HEK293 (cell line): ENCODE measurements around the gene LRRC8D.

Experiments used
- CTCF ChIA-PET: fragments of 350-600 bp; formaldehyde crosslinking; extraction: SDS; loops from one replicate; lab custom pipeline; 2021; ENCODE audit warnings: antibody characterized with exemption; lab: Yijun Ruan, JAX
- POLR2A ChIA-PET: fragments of 300-600 bp; formaldehyde crosslinking; extraction: SDS; loops from one replicate; lab custom pipeline; 2020; ENCODE audit warnings: antibody characterized with exemption, inconsistent platforms; lab: Yijun Ruan, JAX
- H3K27ac ChIP-seq: fragments of 200-500 bp; sonication (Bioruptor generic); 2 replicates; pipeline ENCODE4 v1.5.1; 2014; ENCODE audit warnings: low read depth, low read length, control low read depth, inconsistent platforms; ENCODE audit errors: extremely low read depth
- H3K36me3 ChIP-seq, 2 experiments: fragments of 200-500 bp in 1 of 2; sonication (Bioruptor generic) in 1 of 2; 1 replicate in 1 of 2; 2 replicates in 1 of 2; pipeline ENCODE4 v1.5.1; 2014 to 2017; ENCODE audit warnings: inconsistent platforms in 2 of 2, low read length in 2 of 2; ENCODE audit not compliant: control insufficient read depth in 2 of 2, insufficient read depth in 1 of 2
- H3K4me1 ChIP-seq: fragments of 200-500 bp; sonication (Bioruptor generic); 2 replicates; pipeline ENCODE4 v1.5.1; 2014; ENCODE audit warnings: mild to moderate bottlenecking, low read length, inconsistent platforms; ENCODE audit not compliant: control insufficient read depth, insufficient read depth
- H3K4me3 ChIP-seq: 2 replicates; pipeline ENCODE4 v1.5.1; 2011; ENCODE audit warnings: low read depth, mild to moderate bottlenecking, control low read depth, low read length, moderate library complexity
- H3K9me3 ChIP-seq: fragments of 200-500 bp; sonication (Bioruptor generic); 2 replicates; pipeline ENCODE4 v1.5.1; 2014; ENCODE audit warnings: low read depth, low read length, inconsistent platforms; ENCODE audit not compliant: control insufficient read depth, insufficient read depth
- KLF9 ChIP-seq: fragments of 450-650 bp; formaldehyde crosslinking; IDR thresholded peaks from 2 replicates; pipeline ENCODE4 v1.5.1; 2016; ENCODE audit warnings: missing biosample characterization, missing genetic modification characterization, low read depth
- TRIM28 ChIP-seq: IDR thresholded peaks from 2 replicates; pipeline ENCODE4 v1.6.1; 2011; ENCODE audit warnings: low read length, control low read depth, borderline replicate concordance
- YY2 ChIP-seq: fragments of 450-650 bp; formaldehyde crosslinking; IDR thresholded peaks from 2 replicates; pipeline ENCODE4 v1.5.1; 2016; ENCODE audit warnings: missing biosample characterization, missing genetic modification characterization
- ZBTB48 ChIP-seq: fragments of 450-650 bp; formaldehyde crosslinking; IDR thresholded peaks from 2 replicates; pipeline ENCODE4 v1.5.1; 2016; ENCODE audit warnings: missing biosample characterization, missing genetic modification characterization
- ZEB2 ChIP-seq: fragments of 450-650 bp; formaldehyde crosslinking; IDR thresholded peaks from 2 replicates; pipeline ENCODE4 v1.5.1; 2016; ENCODE audit warnings: missing biosample characterization, missing genetic modification characterization
- ZFP69B ChIP-seq: fragments of 450-650 bp; formaldehyde crosslinking; IDR thresholded peaks from 2 replicates; pipeline ENCODE4 v1.5.1; 2016; ENCODE audit warnings: missing biosample characterization, missing genetic modification characterization
- ZNF121 ChIP-seq: fragments of 450-650 bp; formaldehyde crosslinking; IDR thresholded peaks from 2 replicates; pipeline ENCODE4 v1.5.1; 2016; ENCODE audit warnings: missing biosample characterization, missing genetic modification characterization
- ZNF133 ChIP-seq: fragments of 450-650 bp; formaldehyde crosslinking; IDR thresholded peaks from 2 replicates; pipeline ENCODE4 v1.5.1; 2016; ENCODE audit warnings: missing biosample characterization, missing genetic modification characterization
- ZNF175 ChIP-seq: fragments of 450-650 bp; formaldehyde crosslinking; IDR thresholded peaks from 2 replicates; pipeline ENCODE4 v1.5.1; 2016; ENCODE audit warnings: missing biosample characterization, missing genetic modification characterization
- ZNF221 ChIP-seq: fragments of 450-650 bp; formaldehyde crosslinking; IDR thresholded peaks from 2 replicates; pipeline ENCODE4 v1.5.1; 2017; ENCODE audit warnings: missing biosample characterization, missing genetic modification characterization, borderline replicate concordance
- ZNF266 ChIP-seq: fragments of 450-650 bp; formaldehyde crosslinking; IDR thresholded peaks from 2 replicates; pipeline ENCODE4 v1.5.1; 2016; ENCODE audit warnings: missing biosample characterization, missing genetic modification characterization, low read depth
- ZNF350 ChIP-seq: fragments of 450-650 bp; formaldehyde crosslinking; IDR thresholded peaks from 2 replicates; pipeline ENCODE4 v1.5.0; 2017; ENCODE audit warnings: missing biosample characterization, mild to moderate bottlenecking, missing genetic modification characterization
- ZNF660 ChIP-seq: fragments of 450-650 bp; IDR thresholded peaks from 2 replicates; pipeline ENCODE4 v1.5.1; 2018; ENCODE audit warnings: missing biosample characterization, mild to moderate bottlenecking, missing genetic modification characterization
- ZNF664 ChIP-seq: fragments of 450-650 bp; formaldehyde crosslinking; IDR thresholded peaks from 2 replicates; pipeline ENCODE4 v1.5.1; 2016; ENCODE audit warnings: missing biosample characterization, missing genetic modification characterization
- ZNF707 ChIP-seq: fragments of 450-650 bp; formaldehyde crosslinking; IDR thresholded peaks from 2 replicates; pipeline ENCODE4 v1.5.1; 2016; ENCODE audit warnings: missing biosample characterization, missing genetic modification characterization
- ZNF785 ChIP-seq: fragments of 450-650 bp; formaldehyde crosslinking; IDR thresholded peaks from 2 replicates; pipeline ENCODE4 v1.5.1; 2016; ENCODE audit warnings: missing biosample characterization, missing genetic modification characterization
- ZNF791 ChIP-seq: fragments of 450-650 bp; formaldehyde crosslinking; IDR thresholded peaks from 2 replicates; pipeline ENCODE4 v1.5.1; 2016; ENCODE audit warnings: missing biosample characterization, missing genetic modification characterization
- ZSCAN16 ChIP-seq: fragments of 450-650 bp; formaldehyde crosslinking; IDR thresholded peaks from 2 replicates; pipeline ENCODE4 v1.5.1; 2016; ENCODE audit warnings: missing biosample characterization, missing genetic modification characterization
- TF ChIP-seq, protein P1 (sequence below): fragments of 450-650 bp; formaldehyde crosslinking; IDR thresholded peaks from 2 replicates; pipeline ENCODE4 v1.5.1; 2017; ENCODE audit warnings: missing biosample characterization, missing genetic modification characterization
- TF ChIP-seq, protein P2 (sequence below): fragments of 450-650 bp; IDR thresholded peaks from 2 replicates; pipeline ENCODE4 v1.5.1; 2018; ENCODE audit warnings: missing biosample characterization, mild to moderate bottlenecking, missing genetic modification characterization
- TF ChIP-seq, protein P3 (sequence below): fragments of 450-650 bp; formaldehyde crosslinking; IDR thresholded peaks from 2 replicates; pipeline ENCODE4 v1.5.1; 2016; ENCODE audit warnings: missing biosample characterization, missing genetic modification characterization
- TF ChIP-seq, protein P4 (sequence below): fragments of 450-650 bp; formaldehyde crosslinking; IDR thresholded peaks from 2 replicates; pipeline ENCODE4 v1.5.1; 2017; ENCODE audit warnings: missing biosample characterization, missing genetic modification characterization
- TF ChIP-seq, protein P5 (sequence below): fragments of 450-650 bp; formaldehyde crosslinking; IDR thresholded peaks from 2 replicates; pipeline ENCODE4 v1.5.1; 2016; ENCODE audit warnings: missing biosample characterization, missing genetic modification characterization

LRRC8D gene

DNA sequence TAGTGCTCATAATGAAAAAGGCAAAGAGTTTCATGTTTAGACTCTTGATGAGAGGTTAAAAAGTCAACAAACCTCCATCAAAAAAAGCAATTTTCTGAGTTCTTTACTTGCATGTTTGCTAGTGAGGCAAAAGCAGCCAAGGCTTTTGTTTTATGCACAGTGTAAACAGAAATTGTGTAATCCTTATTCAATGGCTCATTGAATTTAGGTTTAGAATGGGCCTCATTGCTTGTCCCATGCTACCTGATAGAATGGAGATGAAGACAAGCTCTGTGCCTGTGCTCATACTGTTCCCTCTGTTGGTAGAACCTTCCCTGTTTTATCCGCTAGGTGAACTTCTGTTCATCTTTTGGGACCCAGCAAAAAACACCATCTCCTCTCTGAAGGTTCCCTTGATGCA is 10.0 kb upstream of the LRRC8D start:
- Histone ChIP-seq H3K4me1 (no peaks in the 10 kb centered on the region), H3K4me3 (no peak overlapping the region), H3K9me3 (no peaks in the 10 kb centered on the region), H3K36me3 (no peaks in the 10 kb centered on the region), H3K27ac (no peak overlapping the region)
- CTCF ChIA-PET = interaction anchor here (1.0 kb wide), 1 partner anchor 8 kb away, joined by 6 read pairs; no protein-coding TSS in a partner anchor
- TF ChIP-seq, protein P1, sequence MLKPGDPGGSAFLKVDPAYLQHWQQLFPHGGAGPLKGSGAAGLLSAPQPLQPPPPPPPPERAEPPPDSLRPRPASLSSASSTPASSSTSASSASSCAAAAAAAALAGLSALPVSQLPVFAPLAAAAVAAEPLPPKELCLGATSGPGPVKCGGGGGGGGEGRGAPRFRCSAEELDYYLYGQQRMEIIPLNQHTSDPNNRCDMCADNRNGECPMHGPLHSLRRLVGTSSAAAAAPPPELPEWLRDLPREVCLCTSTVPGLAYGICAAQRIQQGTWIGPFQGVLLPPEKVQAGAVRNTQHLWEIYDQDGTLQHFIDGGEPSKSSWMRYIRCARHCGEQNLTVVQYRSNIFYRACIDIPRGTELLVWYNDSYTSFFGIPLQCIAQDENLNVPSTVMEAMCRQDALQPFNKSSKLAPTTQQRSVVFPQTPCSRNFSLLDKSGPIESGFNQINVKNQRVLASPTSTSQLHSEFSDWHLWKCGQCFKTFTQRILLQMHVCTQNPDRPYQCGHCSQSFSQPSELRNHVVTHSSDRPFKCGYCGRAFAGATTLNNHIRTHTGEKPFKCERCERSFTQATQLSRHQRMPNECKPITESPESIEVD (tag by site-specific recombination) = peak; percentile 23; the same call in 1 of the 2 replicates
- TF ChIP-seq, protein P2, sequence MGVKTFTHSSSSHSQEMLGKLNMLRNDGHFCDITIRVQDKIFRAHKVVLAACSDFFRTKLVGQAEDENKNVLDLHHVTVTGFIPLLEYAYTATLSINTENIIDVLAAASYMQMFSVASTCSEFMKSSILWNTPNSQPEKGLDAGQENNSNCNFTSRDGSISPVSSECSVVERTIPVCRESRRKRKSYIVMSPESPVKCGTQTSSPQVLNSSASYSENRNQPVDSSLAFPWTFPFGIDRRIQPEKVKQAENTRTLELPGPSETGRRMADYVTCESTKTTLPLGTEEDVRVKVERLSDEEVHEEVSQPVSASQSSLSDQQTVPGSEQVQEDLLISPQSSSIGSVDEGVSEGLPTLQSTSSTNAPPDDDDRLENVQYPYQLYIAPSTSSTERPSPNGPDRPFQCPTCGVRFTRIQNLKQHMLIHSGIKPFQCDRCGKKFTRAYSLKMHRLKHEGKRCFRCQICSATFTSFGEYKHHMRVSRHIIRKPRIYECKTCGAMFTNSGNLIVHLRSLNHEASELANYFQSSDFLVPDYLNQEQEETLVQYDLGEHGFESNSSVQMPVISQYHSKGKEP = no peak
- TF ChIP-seq, all 188 proteins: peak for 1
- POLR2A ChIA-PET = no interaction called here

DNA sequence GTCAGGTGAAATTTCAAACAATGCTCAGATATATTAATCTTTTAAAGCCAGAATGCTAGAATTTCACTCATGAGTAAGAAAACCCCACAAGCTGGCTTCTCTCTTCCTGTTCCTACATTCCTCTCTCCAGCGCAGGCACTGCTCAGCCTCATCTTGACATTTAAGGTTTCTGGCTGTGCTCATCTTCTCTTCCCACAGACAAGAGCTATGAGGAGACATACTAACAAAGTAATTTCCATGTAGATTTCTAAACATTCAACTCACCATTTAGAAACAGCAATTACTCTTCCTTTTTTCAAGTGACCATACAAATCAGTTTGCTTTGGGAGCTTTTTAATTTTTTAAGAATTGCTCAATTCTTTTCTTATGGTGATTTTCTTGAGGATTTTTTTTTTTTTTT is 7.8 kb upstream of the LRRC8D start:
- Histone ChIP-seq H3K9me3 (no peaks in the 10 kb centered on the region), H3K4me3 (no peak overlapping the region), H3K36me3 (no peaks in the 10 kb centered on the region), H3K27ac (no peak overlapping the region), H3K4me1 (no peaks in the 10 kb centered on the region)
- ChIA-PET CTCF (interaction anchor here (0.7 kb wide), 1 partner anchor 9 kb away, joined by 6 read pairs; no protein-coding TSS in a partner anchor), POLR2A (interaction anchor here (0.7 to 1.3 kb wide), 2 partner anchors 8 to 106 kb away, joined by 3 to 5 read pairs; partner anchors contain the start of gene LRRC8D)
- TF ChIP-seq ZNF664 (no peak), TRIM28 (no peak), ZFP69B (tag by site-specific recombination) (no peak), ZEB2 (tag by site-specific recombination) (no peak), ZNF785 (no peak), ZSCAN16 (tag by site-specific recombination) (no peak)
- TF ChIP-seq, protein P3, sequence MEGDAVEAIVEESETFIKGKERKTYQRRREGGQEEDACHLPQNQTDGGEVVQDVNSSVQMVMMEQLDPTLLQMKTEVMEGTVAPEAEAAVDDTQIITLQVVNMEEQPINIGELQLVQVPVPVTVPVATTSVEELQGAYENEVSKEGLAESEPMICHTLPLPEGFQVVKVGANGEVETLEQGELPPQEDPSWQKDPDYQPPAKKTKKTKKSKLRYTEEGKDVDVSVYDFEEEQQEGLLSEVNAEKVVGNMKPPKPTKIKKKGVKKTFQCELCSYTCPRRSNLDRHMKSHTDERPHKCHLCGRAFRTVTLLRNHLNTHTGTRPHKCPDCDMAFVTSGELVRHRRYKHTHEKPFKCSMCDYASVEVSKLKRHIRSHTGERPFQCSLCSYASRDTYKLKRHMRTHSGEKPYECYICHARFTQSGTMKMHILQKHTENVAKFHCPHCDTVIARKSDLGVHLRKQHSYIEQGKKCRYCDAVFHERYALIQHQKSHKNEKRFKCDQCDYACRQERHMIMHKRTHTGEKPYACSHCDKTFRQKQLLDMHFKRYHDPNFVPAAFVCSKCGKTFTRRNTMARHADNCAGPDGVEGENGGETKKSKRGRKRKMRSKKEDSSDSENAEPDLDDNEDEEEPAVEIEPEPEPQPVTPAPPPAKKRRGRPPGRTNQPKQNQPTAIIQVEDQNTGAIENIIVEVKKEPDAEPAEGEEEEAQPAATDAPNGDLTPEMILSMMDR (tag by site-specific recombination) = no peak

DNA sequence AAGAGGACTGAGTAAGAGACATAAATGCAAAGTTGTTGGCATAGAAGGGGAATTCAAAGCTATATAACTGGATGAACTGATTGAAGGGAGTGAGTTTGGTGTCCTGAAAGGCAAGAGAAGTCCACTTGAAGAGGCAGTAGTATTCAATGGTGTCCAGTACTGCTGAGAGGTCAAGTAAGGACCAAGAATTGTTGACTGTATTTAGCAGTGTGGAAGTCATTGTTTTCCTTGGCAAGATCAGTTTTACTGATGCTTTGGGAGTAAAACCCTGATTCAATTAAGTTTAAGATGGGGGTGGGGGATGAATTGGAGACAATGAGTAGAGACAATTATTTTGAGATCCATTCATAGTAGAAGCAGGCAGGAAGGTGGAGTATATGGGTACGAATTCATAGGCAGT is 5.8 kb upstream of the LRRC8D start:
- CTCF ChIA-PET = interaction anchor here (0.7 kb wide), 1 partner anchor 734 kb away, joined by 3 read pairs; no protein-coding TSS in a partner anchor
- no peak overlapping the region for H3K27ac ChIP-seq
- no peaks in the 10 kb centered on the region for H3K9me3 ChIP-seq
- POLR2A ChIA-PET = no interaction called here
- no peaks in the 10 kb centered on the region for H3K36me3 ChIP-seq
- no peak overlapping the region for H3K4me3 ChIP-seq
- no peaks in the 10 kb centered on the region for H3K4me1 ChIP-seq
- no peak for TF ChIP-seq ZNF175 (tag by site-specific recombination)
- TF ChIP-seq ZNF791 = no peak
- no peak for TF ChIP-seq YY2 (tag by site-specific recombination)
- no peak for TF ChIP-seq ZNF133 (tag by site-specific recombination)
- no peak for TF ChIP-seq ZNF707 (tag by site-specific recombination)
- TF ChIP-seq KLF9 (tag by site-specific recombination) = no peak
- TF ChIP-seq, protein P4, sequence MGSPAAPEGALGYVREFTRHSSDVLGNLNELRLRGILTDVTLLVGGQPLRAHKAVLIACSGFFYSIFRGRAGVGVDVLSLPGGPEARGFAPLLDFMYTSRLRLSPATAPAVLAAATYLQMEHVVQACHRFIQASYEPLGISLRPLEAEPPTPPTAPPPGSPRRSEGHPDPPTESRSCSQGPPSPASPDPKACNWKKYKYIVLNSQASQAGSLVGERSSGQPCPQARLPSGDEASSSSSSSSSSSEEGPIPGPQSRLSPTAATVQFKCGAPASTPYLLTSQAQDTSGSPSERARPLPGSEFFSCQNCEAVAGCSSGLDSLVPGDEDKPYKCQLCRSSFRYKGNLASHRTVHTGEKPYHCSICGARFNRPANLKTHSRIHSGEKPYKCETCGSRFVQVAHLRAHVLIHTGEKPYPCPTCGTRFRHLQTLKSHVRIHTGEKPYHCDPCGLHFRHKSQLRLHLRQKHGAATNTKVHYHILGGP (tag by site-specific recombination) = no peak
- no peak for TF ChIP-seq ZNF660
- TF ChIP-seq ZBTB48 = no peak
- no peak for TF ChIP-seq ZNF350 (tag by site-specific recombination)
- no peak for TF ChIP-seq ZNF221 (tag by site-specific recombination)
- no peak for TF ChIP-seq ZNF121 (tag by site-specific recombination)
- TF ChIP-seq, protein P5, sequence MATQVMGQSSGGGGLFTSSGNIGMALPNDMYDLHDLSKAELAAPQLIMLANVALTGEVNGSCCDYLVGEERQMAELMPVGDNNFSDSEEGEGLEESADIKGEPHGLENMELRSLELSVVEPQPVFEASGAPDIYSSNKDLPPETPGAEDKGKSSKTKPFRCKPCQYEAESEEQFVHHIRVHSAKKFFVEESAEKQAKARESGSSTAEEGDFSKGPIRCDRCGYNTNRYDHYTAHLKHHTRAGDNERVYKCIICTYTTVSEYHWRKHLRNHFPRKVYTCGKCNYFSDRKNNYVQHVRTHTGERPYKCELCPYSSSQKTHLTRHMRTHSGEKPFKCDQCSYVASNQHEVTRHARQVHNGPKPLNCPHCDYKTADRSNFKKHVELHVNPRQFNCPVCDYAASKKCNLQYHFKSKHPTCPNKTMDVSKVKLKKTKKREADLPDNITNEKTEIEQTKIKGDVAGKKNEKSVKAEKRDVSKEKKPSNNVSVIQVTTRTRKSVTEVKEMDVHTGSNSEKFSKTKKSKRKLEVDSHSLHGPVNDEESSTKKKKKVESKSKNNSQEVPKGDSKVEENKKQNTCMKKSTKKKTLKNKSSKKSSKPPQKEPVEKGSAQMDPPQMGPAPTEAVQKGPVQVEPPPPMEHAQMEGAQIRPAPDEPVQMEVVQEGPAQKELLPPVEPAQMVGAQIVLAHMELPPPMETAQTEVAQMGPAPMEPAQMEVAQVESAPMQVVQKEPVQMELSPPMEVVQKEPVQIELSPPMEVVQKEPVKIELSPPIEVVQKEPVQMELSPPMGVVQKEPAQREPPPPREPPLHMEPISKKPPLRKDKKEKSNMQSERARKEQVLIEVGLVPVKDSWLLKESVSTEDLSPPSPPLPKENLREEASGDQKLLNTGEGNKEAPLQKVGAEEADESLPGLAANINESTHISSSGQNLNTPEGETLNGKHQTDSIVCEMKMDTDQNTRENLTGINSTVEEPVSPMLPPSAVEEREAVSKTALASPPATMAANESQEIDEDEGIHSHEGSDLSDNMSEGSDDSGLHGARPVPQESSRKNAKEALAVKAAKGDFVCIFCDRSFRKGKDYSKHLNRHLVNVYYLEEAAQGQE = no peak
- no peak for TF ChIP-seq ZNF266 (tag by site-specific recombination)
